AG10803 (cell line): ENCODE measurements around the gene FBXL14.

Source experiments
- DNase-seq: peaks from one replicate; pipeline ENCODE4 v3.0.0; 2010; ENCODE audit warnings: low read depth
- H3K4me3 ChIP-seq: 2 replicates; pipeline ENCODE4 v1.5.1; 2011; ENCODE audit warnings: mild to moderate bottlenecking, low read length, control low read depth
- TF ChIP-seq, protein P1 (sequence below): conservative IDR thresholded peaks from 2 replicates; pipeline ENCODE4 v1.5.1; 2011; ENCODE audit warnings: mild to moderate bottlenecking, low read length, control low read depth, inconsistent platforms

FBXL14 gene

DNA sequence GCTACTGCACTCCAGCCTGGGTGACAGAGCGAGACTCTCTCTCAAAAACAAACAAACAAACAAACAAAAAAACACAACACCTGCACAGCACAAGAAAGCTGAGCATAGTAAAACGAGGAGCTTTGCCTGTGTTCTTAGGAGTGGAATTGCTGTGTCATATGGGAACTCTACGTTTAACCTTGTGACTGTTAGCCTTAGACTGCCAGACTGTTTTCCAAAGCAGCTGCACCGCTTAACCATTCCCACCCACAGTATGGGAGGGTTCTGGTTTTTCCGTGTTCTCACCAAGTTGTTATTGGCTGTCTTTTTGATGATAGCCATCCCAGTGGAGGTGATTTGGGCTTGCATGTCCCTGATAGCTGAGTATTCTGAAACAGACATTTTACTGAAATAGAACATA is 43.8 kb upstream of the FBXL14 start:
- TF ChIP-seq, protein P1, sequence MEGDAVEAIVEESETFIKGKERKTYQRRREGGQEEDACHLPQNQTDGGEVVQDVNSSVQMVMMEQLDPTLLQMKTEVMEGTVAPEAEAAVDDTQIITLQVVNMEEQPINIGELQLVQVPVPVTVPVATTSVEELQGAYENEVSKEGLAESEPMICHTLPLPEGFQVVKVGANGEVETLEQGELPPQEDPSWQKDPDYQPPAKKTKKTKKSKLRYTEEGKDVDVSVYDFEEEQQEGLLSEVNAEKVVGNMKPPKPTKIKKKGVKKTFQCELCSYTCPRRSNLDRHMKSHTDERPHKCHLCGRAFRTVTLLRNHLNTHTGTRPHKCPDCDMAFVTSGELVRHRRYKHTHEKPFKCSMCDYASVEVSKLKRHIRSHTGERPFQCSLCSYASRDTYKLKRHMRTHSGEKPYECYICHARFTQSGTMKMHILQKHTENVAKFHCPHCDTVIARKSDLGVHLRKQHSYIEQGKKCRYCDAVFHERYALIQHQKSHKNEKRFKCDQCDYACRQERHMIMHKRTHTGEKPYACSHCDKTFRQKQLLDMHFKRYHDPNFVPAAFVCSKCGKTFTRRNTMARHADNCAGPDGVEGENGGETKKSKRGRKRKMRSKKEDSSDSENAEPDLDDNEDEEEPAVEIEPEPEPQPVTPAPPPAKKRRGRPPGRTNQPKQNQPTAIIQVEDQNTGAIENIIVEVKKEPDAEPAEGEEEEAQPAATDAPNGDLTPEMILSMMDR = no peak
- no peak for DNase-seq

DNA sequence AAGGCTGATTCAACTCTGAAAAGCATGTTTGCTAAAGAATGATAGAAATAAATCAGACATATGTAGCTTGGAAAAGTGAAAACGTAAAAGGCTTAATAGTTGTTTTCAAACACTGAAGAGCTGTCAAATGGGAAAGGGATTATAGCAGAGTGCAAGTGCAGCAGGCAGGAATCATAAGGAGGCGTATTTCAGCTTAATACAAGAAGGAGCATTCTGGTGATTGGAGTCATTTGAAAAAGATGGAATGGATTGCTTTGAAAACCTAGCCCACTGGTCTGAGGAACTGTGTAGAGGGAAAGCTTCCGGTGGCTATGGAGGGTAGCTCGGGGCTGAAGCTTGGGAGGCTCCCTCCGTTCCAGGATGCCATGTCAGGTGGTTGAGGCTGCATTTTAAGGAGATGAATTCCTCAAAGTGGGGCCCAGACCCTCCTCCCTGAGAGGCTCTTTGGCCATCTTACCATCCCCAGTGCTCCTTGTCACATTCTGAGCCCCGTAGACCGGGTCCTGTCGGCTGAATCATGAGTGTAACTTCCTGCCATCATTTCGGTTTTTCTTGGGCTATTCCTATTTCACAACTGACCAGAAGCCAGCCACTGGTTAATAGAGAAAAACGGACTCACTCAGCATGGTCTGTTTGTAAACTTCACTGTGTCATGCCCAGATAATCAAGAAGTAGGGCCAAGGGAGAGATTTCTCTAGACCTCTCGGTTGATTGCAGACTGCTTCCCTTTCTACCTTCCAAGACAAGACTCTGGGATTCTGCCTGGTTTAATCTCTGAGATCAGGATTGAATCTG is 41.1 kb upstream of the FBXL14 start:
- no peak for DNase-seq
- no peak overlapping the region for H3K4me3 ChIP-seq
- TF ChIP-seq, protein P1 = no peak

More for the DNA sequence above, 43.8 kb upstream of the FBXL14 start:
- no peak overlapping the region for H3K4me3 ChIP-seq

DNA sequence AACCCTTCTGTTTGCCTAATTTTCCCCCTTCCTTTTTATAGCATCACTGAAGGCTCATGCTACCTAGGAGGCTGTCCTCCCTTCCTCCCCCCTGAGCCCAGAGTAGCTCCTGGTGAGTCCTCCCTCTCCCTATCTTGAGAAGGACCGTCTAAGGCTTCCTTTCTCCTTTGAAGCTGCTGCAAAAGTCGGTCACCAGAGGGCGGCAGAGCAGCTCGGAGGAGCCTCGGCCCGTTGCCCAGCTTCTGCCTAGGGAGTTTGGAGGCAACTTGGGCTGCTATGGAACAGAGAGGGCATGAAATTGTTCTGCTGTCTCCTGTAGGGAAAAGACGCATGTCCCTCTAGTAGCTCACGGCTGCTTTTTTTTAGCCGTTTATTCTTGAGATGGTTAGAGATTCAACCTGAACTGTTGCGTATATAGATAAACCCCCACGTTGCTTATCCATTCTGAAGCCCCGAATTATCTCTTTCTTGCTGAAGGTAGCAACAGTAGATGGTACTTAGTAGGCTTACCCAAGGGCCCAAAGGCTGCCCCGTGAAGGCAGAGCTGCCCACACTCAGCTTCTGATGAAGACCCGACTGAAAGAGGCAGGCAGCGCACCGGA is 40.3 kb upstream of the FBXL14 start:
- DNase-seq = peak; percentile 75
- TF ChIP-seq, protein P1 = peak; percentile 87
- no peak overlapping the region for H3K4me3 ChIP-seq

DNA sequence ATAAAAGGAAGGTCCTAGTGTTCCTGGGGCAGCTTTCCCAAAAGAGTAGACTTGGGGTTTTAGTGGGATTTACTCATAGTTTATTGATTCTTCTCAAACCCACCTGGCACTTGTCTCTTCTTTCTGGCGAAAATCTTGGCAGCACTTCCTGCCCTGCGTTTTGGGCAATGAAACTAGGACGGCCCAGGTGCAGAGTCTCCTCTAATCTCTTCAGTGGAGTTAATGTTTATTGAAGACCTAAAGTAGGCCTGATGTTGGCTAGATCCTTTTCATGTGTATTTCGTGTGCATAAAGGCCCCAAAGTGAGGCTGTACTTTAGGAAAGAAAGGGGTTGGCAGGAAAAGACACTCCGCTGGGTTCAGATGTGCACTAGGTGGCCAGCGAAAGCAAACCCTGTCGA is 39.8 kb upstream of the FBXL14 start:
- no peak for DNase-seq
- TF ChIP-seq, protein P1 = no peak
- H3K4me3 ChIP-seq = no peak overlapping the region

DNA sequence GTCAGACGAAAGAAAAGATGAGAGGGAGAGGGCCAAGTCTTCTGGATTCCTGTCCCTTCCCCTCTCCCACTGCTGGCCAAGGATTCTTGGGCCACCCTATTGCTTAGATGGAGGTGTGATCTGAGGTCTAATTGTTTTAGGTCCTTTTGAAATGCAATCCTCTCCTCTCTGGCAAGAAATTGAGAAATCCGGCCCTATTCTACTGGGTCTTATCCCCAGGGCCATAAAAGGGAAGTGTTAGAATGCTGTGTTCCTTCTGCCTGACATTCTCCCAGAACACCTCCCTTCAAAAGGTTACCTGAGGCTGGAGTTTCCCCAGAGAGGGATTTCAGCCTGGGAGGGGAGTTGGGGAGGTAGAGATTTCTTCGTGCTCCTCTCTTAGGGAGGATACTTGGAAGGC is 39.1 kb upstream of the FBXL14 start:
- DNase-seq = no peak
- TF ChIP-seq, protein P1 = no peak
- no peak overlapping the region for H3K4me3 ChIP-seq

DNA sequence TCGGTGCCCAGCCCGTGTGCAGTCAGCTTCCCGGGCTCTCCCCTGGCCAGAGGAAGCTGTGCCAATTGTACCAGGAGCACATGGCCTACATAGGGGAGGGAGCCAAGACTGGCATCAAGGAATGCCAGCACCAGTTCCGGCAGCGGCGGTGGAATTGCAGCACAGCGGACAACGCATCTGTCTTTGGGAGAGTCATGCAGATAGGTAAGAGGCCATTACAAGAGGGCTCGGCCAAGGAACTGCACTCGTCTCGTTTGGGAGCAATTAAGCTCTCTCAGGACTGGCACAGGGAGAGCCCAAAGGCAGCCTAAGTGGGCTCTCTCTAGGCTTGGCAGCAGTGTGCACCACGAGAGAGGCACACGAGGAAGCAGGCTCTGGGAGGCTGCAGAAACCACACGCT is 38.3 kb upstream of the FBXL14 start:
- H3K4me3 ChIP-seq = no peak overlapping the region
- TF ChIP-seq, protein P1 = no peak
- DNase-seq = no peak
